Naive thymus-derived CD4-positive, alpha-beta T cell (primary cell): ENCODE measurements around the gene ARFRP1. TPM values are rescaled to one million over a fixed set of nuclear protein-coding genes. Genes with fewer than 3 reads are reported as not detected.
"Not testable (repeated sequence)": the region's sequence is repeated elsewhere in the genome, so short reads cannot be mapped to it uniquely, and the experiment has no call there.

ENCODE experiments used
- ATAC-seq: fragments of 150-1000 bp; cut with Tn5 transposase; 2 replicates; pipeline ENCODE4 v1.10.0; 2021; ENCODE audit warnings: mild to moderate bottlenecking, moderate library complexity
- CTCF ChIA-PET: fragments of 350-600 bp; sonication (Branson Sonifier 250); formaldehyde crosslinking; loops from one replicate; lab custom pipeline; 2021; ENCODE audit warnings: antibody characterized with exemption; lab: Charles Lee
- POLR2A ChIA-PET: fragments of 350-600 bp; sonication (Branson Sonifier 250); formaldehyde crosslinking; loops from one replicate; lab custom pipeline; 2021; ENCODE audit warnings: antibody characterized with exemption, inconsistent platforms; lab: Charles Lee
- DNase-seq, 9 donors: peaks; one replicate each; pipeline versions ENCODE4 v3.0.0 to v3.0.0-alpha.2; 2020 to 2022; ENCODE audit warnings: mixed read lengths in 1 of 9
- H3K27ac ChIP-seq: one replicate; pipeline ENCODE4 v1.7.0; 2013; ENCODE audit warnings: mild to moderate bottlenecking, low read depth, low read length, moderate library complexity
- H3K27me3 ChIP-seq, 2 donors: one replicate each; pipeline ENCODE4 v1.7.0; 2013; ENCODE audit warnings: low read length in 2 of 2, mild to moderate bottlenecking in 2 of 2, moderate library complexity in 2 of 2; ENCODE audit not compliant: control insufficient read depth in 2 of 2, insufficient read depth in 2 of 2
- H3K36me3 ChIP-seq, 3 experiments: 1 replicate in 2 of 3; 2 replicates in 1 of 3; pipeline ENCODE4 v1.7.0; 2013; ENCODE audit warnings: low read length in 3 of 3, mild to moderate bottlenecking in 3 of 3, moderate library complexity in 1 of 3; ENCODE audit not compliant: insufficient read depth in 3 of 3, control insufficient read depth in 2 of 3
- H3K4me1 ChIP-seq, 2 donors: one replicate each; pipeline ENCODE4 v1.7.0; 2013; ENCODE audit warnings: low read length in 2 of 2, mild to moderate bottlenecking in 2 of 2, moderate library complexity in 1 of 2; ENCODE audit not compliant: control insufficient read depth in 2 of 2, insufficient read depth in 2 of 2
- H3K4me3 ChIP-seq: 2 replicates; pipeline ENCODE4 v1.7.0; 2013; ENCODE audit warnings: mild to moderate bottlenecking, low read length
- H3K9me3 ChIP-seq, 3 experiments: 1 replicate in 2 of 3; 2 replicates in 1 of 3; pipeline ENCODE4 v1.7.0; 2013; ENCODE audit warnings: low read length in 3 of 3; ENCODE audit not compliant: control insufficient read depth in 2 of 3
- H3K27ac Mint-ChIP-seq, 9 donors: one replicate each; pipeline ENCODE4 v1.8.0; 2020 to 2022; ENCODE audit warnings: mixed read lengths in 9 of 9, mild to moderate bottlenecking in 8 of 9, moderate library complexity in 5 of 9, inconsistent platforms in 2 of 9
- H3K27me3 Mint-ChIP-seq, 5 donors: one replicate each; pipeline ENCODE4 v1.8.0; 2021 to 2022; ENCODE audit warnings: mixed read lengths in 5 of 5, mild to moderate bottlenecking in 1 of 5
- H3K36me3 Mint-ChIP-seq, 5 donors: one replicate each; pipeline ENCODE4 v1.8.0; 2020 to 2022; ENCODE audit warnings: mixed read lengths in 5 of 5, mild to moderate bottlenecking in 3 of 5, inconsistent platforms in 1 of 5
- H3K4me1 Mint-ChIP-seq, 7 donors: one replicate each; pipeline ENCODE4 v1.8.0; 2020 to 2022; ENCODE audit warnings: mixed read lengths in 7 of 7, mild to moderate bottlenecking in 3 of 7, inconsistent platforms in 1 of 7
- H3K4me3 Mint-ChIP-seq, 10 donors: one replicate each; pipeline ENCODE4 v1.8.0; 2020 to 2022; ENCODE audit warnings: mild to moderate bottlenecking in 10 of 10, mixed read lengths in 10 of 10, moderate library complexity in 6 of 10, inconsistent platforms in 2 of 10
- H3K9me3 Mint-ChIP-seq, 11 donors: one replicate each; pipeline ENCODE4 v1.8.0; 2020 to 2022; ENCODE audit warnings: mixed read lengths in 11 of 11, mild to moderate bottlenecking in 4 of 11, inconsistent platforms in 1 of 11, moderate library complexity in 1 of 11
- intact Hi-C, 2 donors: fragments of 100-400 bp; cut with micrococcal nuclease; formaldehyde crosslinking; loops; one replicate each; pipeline ENCODE4 v1.15.1; 2023
- polyA plus RNA-seq, 2 donors: library from polyadenylated mRNA; unstranded; fragments of 300-500 nt; fragmentation: Illumina TruSeq; gene quantifications; one replicate each; pipeline ENCODE4 v1.2.3, GENCODE V29; 2021
- total RNA-seq, 6 experiments: library from RNA in 5 of 6; stranded (reverse) in 5 of 6; gene quantifications; 1 replicate in 5 of 6; 2 replicates in 1 of 6; pipeline ENCODE4 v1.2.3 and lab custom pipeline; 2021 to 2026

The ARFRP1 gene
- total and polyA plus RNA-seq, 7 experiments from 2014 or later, result 55.4 to 108 (median 89.1) TPM

GRCh38 chr20:63678667-63679465 lies 28.9 kb downstream of the ARFRP1 start:
- H3K27me3 Mint-ChIP-seq, result no peaks in the 10 kb centered on the region
- ChIA-PET POLR2A (no interaction called here), CTCF (no interaction called here)
- H3K36me3 ChIP-seq, result peaks cover 0 to 30% (median 0%) of the 10 kb centered on the region in 3 experiments
- no peaks in the 10 kb centered on the region for H3K9me3 ChIP-seq
- no peaks in the 10 kb centered on the region for H3K4me1 ChIP-seq
- DNase-seq (no peak), ATAC-seq (no peak)
- no peaks in the 10 kb centered on the region for H3K27me3 ChIP-seq
- H3K27ac Mint-ChIP-seq, result no peak overlapping the region
- peaks cover 0 to 18% (median 0%) of the 10 kb centered on the region in 5 donors for H3K36me3 Mint-ChIP-seq
- H3K4me3 ChIP-seq, result no peak overlapping the region
- no peak overlapping the region for H3K4me3 Mint-ChIP-seq
- no peaks in the 10 kb centered on the region for H3K9me3 Mint-ChIP-seq
- H3K4me1 Mint-ChIP-seq, result peaks cover 0 to 4% (median 0%) of the 10 kb centered on the region in 7 donors
- intact Hi-C loops, result no loop called here
- H3K27ac ChIP-seq, result no peak overlapping the region

GRCh38 chr20:63678071-63678470 lies 29.7 kb downstream of the ARFRP1 start:
- intact Hi-C loops, result no loop called here
- Histone ChIP-seq H3K27me3 (no peaks in the 10 kb centered on the region), H3K9me3 (no peaks in the 10 kb centered on the region), H3K27ac (no peak overlapping the region), H3K36me3 (peaks cover 0 to 31% (median 0%) of the 10 kb centered on the region in 3 experiments), H3K4me1 (no peaks in the 10 kb centered on the region), H3K4me3 (no peak overlapping the region)
- ChIA-PET CTCF (no interaction called here), POLR2A (interaction anchor here (0.7 kb wide), 1 partner anchor 12 kb away, joined by 3 read pairs; no protein-coding TSS in a partner anchor)
- no peak for ATAC-seq
- no peak for DNase-seq
- Mint-ChIP-seq H3K27ac (no peak overlapping the region), H3K4me3 (no peak overlapping the region), H3K27me3 (no peaks in the 10 kb centered on the region), H3K4me1 (no peaks in the 10 kb centered on the region), H3K9me3 (no peaks in the 10 kb centered on the region), H3K36me3 (peaks cover 0 to 18% (median 0%) of the 10 kb centered on the region in 5 donors)

- ATAC-seq (no peak), DNase-seq (no peak)
- Mint-ChIP-seq H3K27me3 (no peaks in the 10 kb centered on the region), H3K4me1 (peaks cover 0 to 2% (median 0%) of the 10 kb centered on the region in 7 donors), H3K4me3 (no peak overlapping the region), H3K27ac (no peak overlapping the region), H3K36me3 (peaks cover 0 to 22% (median 3%) of the 10 kb centered on the region in 5 donors), H3K9me3 (no peaks in the 10 kb centered on the region)
- H3K36me3 ChIP-seq, result peaks cover 0 to 31% (median 0%) of the 10 kb centered on the region in 3 experiments
- H3K4me3 ChIP-seq, result no peak overlapping the region
- intact Hi-C loops, result no loop called here
- H3K27me3 ChIP-seq, result no peaks in the 10 kb centered on the region
- H3K27ac ChIP-seq, result no peak overlapping the region
- H3K9me3 ChIP-seq, result no peaks in the 10 kb centered on the region
- CTCF ChIA-PET, result no interaction called here
- POLR2A ChIA-PET, result no interaction called here
- H3K4me1 ChIP-seq, result no peaks in the 10 kb centered on the region
These were observed 32.0 kb downstream of the ARFRP1 start for GRCh38 chr20:63675681-63676368.

DNA sequence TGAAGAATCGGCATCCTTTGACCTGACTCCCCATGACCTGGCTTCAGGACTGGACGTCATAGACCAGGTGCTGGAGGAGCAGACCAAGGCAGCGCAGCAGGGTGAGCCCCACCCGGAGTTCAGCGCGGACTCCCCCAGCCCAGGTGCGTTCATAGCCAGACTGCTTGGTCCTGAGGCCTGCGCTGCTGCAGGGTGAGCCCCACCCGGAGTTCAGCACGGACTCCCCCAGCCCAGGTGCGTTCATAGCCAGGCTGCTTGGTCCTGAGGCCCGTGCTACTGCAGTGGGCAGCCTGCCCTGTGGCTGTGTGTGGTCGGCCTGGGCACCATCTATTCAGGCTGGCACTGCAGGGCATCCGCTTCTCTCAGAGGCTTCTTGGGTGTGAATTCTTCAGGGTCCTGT lies 33.8 kb downstream of the ARFRP1 start:
- peaks cover 0 to 26% (median 0%) of the 10 kb centered on the region in 3 experiments for H3K36me3 ChIP-seq
- no peaks in the 10 kb centered on the region for H3K9me3 ChIP-seq
- no peaks in the 10 kb centered on the region for H3K9me3 Mint-ChIP-seq
- H3K27me3 ChIP-seq, result no peaks in the 10 kb centered on the region
- peaks cover 0 to 27% (median 7%) of the 10 kb centered on the region in 5 donors for H3K36me3 Mint-ChIP-seq
- intact Hi-C loops, result no loop called here
- no peak overlapping the region for H3K27ac Mint-ChIP-seq
- H3K27ac ChIP-seq, result no peak overlapping the region
- H3K4me3 Mint-ChIP-seq, result no peak overlapping the region
- ATAC-seq (no peak), DNase-seq (no peak)
- H3K27me3 Mint-ChIP-seq, result no peaks in the 10 kb centered on the region
- ChIA-PET CTCF (no interaction called here), POLR2A (no interaction called here)
- H3K4me3 ChIP-seq, result no peak overlapping the region
- peaks cover 0 to 2% (median 0%) of the 10 kb centered on the region in 7 donors for H3K4me1 Mint-ChIP-seq
- H3K4me1 ChIP-seq, result no peaks in the 10 kb centered on the region

- no peak overlapping the region for H3K4me3 ChIP-seq
- POLR2A ChIA-PET, result no interaction called here
- peaks cover 6 to 25% (median 11%) of the 10 kb centered on the region in 5 donors for H3K36me3 Mint-ChIP-seq
- no peak overlapping the region for H3K27ac Mint-ChIP-seq
- H3K27me3 ChIP-seq, result no peaks in the 10 kb centered on the region
- intact Hi-C loops, result no loop called here
- H3K9me3 ChIP-seq, result no peaks in the 10 kb centered on the region
- peaks cover 0 to 4% (median 0%) of the 10 kb centered on the region in 7 donors for H3K4me1 Mint-ChIP-seq
- no peak for ATAC-seq
- CTCF ChIA-PET, result no interaction called here
- no peaks in the 10 kb centered on the region for H3K27me3 Mint-ChIP-seq
- H3K36me3 ChIP-seq, result peaks cover 0 to 28% (median 0%) of the 10 kb centered on the region in 3 experiments
- no peak overlapping the region for H3K4me3 Mint-ChIP-seq
- no peak for DNase-seq
- no peaks in the 10 kb centered on the region for H3K4me1 ChIP-seq
- H3K9me3 Mint-ChIP-seq, result no peaks in the 10 kb centered on the region
- H3K27ac ChIP-seq, result no peak overlapping the region
These were observed 35.1 kb downstream of the ARFRP1 start for GRCh38 chr20:63672666-63673065.

- CTCF ChIA-PET, intact Hi-C loops: not testable (repeated sequence)
These were observed 36.1 kb downstream of the ARFRP1 start for GRCh38 chr20:63671695-63672094.

More at GRCh38 chr20:63671695-63672094, 36.1 kb downstream of the ARFRP1 start:
- not testable (repeated sequence) for H3K27ac Mint-ChIP-seq, H3K4me1 ChIP-seq, DNase-seq, H3K27me3 Mint-ChIP-seq, H3K4me1 Mint-ChIP-seq, H3K27me3 ChIP-seq, H3K27ac ChIP-seq, H3K4me3 ChIP-seq, H3K9me3 ChIP-seq, H3K4me3 Mint-ChIP-seq, ATAC-seq, H3K9me3 Mint-ChIP-seq
- peaks cover 6 to 20% (median 11%) of the 10 kb centered on the region in 5 donors for H3K36me3 Mint-ChIP-seq
- H3K36me3 ChIP-seq, result peaks cover 0 to 30% (median 4%) of the 10 kb centered on the region in 3 experiments
- POLR2A ChIA-PET, result interaction anchor here (0.6 kb wide), 1 partner anchor 14 kb away, joined by 3 read pairs; the partner anchor contains the start of gene RTEL1
